Ascending aorta (tissue), 2 donors: ENCODE measurements around the gene CDH19. TPM values are rescaled to one million over a fixed set of nuclear protein-coding genes. Genes with fewer than 3 reads are reported as not detected.

Experiments used
- DNase-seq, 2 donors: peaks; one replicate each; pipeline ENCODE4 v3.0.0-alpha.2; 2019; ENCODE audit warnings: low spot score in 2 of 2
- H3K27ac ChIP-seq, 2 donors: fragments of 200-600 bp; sonication (generic); one replicate each; pipeline ENCODE4 v1.5.1; 2016 to 2017; ENCODE audit warnings: mild to moderate bottlenecking in 1 of 2
- H3K27me3 ChIP-seq: fragments of 200-600 bp; sonication (generic); one replicate; pipeline ENCODE4 v1.5.1; 2017
- H3K36me3 ChIP-seq, 2 donors: fragments of 200-600 bp; sonication (generic); one replicate each; pipeline ENCODE4 v1.5.1; 2016
- H3K4me1 ChIP-seq, 2 donors: fragments of 200-600 bp; sonication (generic); one replicate each; pipeline ENCODE4 v1.5.1; 2016 to 2017; ENCODE audit warnings: mild to moderate bottlenecking in 1 of 2
- H3K4me3 ChIP-seq, 2 donors: fragments of 200-600 bp; sonication (generic); one replicate each; pipeline ENCODE4 v1.5.1; 2016 to 2017; ENCODE audit warnings: mild to moderate bottlenecking in 1 of 2
- H3K9me3 ChIP-seq, 2 donors: fragments of 200-600 bp; sonication (generic); one replicate each; pipeline ENCODE4 v1.5.1; 2016
- CTCF ChIP-seq, 3 experiments: fragments of 200-600 bp in 2 of 3; fragments of 450-650 bp in 1 of 3; sonication (generic) in 2 of 3; IDR thresholded peaks; one replicate each; pipeline ENCODE4 v1.5.1; 2016 to 2019; ENCODE audit warnings: antibody characterized with exemption in 3 of 3, mild to moderate bottlenecking in 1 of 3, moderate library complexity in 1 of 3
- intact Hi-C: fragments of 100-400 bp; cut with DNase I; formaldehyde crosslinking; loops from one replicate; pipeline ENCODE4 v1.15.1; 2023
- total RNA-seq: library from RNA; depleted of rRNA; stranded (reverse); fragments of >200 nt; gene quantifications from one replicate; pipeline ENCODE4 v1.1.0, GENCODE V29; 2016

Gene CDH19
- total RNA-seq, 1 donor from 2014 or later: 0.21 TPM

- Histone ChIP-seq H3K36me3 (no peaks in the 10 kb centered on the region), H3K4me1 (no peaks in the 10 kb centered on the region), H3K9me3 (no peaks in the 10 kb centered on the region), H3K4me3 (no peak overlapping the region), H3K27ac (no peak overlapping the region), H3K27me3 (no peaks in the 10 kb centered on the region)
- no peak for DNase-seq
- TF ChIP-seq CTCF (IDR thresholded peaks at IDR 0.05): no peak
- intact Hi-C loops: no loop called here
Observed at GRCh38 chr18:66623821-66624220, 19.9 kb upstream of the CDH19 start.

DNA sequence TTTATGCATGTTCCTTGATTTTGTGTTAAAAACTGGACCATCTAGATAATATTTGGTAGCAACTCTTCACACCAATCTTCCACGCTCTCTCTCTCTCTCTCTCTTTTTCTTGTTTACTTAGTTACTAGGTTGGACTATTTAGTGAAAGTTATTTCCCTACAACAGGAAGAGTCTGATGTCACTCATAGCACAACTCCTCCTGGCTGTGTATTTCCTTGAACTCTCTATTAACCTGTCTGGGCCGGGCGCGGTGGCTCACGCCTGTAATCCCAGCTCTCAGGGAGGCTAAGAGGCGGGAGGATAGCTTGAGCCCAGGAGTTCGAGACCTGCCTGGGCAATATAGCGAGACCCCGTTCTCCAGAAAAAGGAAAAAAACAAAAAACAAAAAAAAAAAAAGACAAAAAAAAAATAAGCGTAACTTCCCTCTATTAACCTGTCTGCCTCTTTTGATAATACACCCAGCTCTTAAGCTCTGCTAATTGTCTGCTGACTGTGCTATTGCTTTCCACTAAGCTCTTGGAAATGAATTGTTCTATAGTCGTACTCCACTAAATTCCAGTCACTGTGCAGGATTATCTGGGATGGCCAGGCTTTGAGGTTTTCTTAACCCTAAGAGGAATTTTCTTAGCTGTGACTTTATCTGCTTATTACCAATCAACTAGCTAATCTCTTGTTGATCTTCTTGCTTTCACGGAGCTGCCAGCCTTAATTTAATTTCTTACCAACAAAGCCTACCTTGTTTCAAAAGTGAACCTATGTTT is 18.1 kb upstream of the CDH19 start:
- no peaks in the 10 kb centered on the region for H3K36me3 ChIP-seq
- H3K4me1 ChIP-seq: no peaks in the 10 kb centered on the region
- no peaks in the 10 kb centered on the region for H3K27me3 ChIP-seq
- no peak overlapping the region for H3K27ac ChIP-seq
- H3K4me3 ChIP-seq: no peak overlapping the region
- TF ChIP-seq CTCF (IDR thresholded peaks at IDR 0.05): no peak
- no peaks in the 10 kb centered on the region for H3K9me3 ChIP-seq
- DNase-seq: no peak
- intact Hi-C loops: no loop called here

- Histone ChIP-seq H3K36me3 (no peaks in the 10 kb centered on the region), H3K4me1 (no peaks in the 10 kb centered on the region), H3K27me3 (no peaks in the 10 kb centered on the region), H3K9me3 (no peaks in the 10 kb centered on the region), H3K4me3 (no peak overlapping the region), H3K27ac (no peak overlapping the region)
- no peak for TF ChIP-seq CTCF (IDR thresholded peaks at IDR 0.05)
- intact Hi-C loops: no loop called here
- DNase-seq: no peak
Observed at GRCh38 chr18:66616523-66616983, 12.7 kb upstream of the CDH19 start.

DNA sequence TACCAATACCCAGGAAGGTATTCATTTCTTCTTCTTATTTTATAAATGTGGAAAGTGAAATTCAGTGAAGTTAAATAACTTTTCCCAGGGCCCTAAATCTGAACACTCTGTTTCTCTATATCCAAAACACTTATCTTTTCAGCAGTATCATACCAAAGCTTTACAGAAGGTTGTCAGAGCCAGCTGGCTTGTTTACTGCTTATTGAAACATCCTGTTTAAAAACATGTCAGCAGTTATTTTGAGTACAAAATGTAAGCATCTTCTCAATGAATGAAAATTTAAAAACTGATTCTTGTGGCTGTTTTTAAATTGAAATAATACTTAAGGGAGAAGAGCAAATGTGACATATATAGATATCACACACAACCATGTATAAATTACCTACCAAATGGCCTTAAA is 11.3 kb upstream of the CDH19 start:
- H3K36me3 ChIP-seq: no peaks in the 10 kb centered on the region
- intact Hi-C loops: no loop called here
- H3K4me1 ChIP-seq: no peaks in the 10 kb centered on the region
- no peak overlapping the region for H3K4me3 ChIP-seq
- H3K27me3 ChIP-seq: no peaks in the 10 kb centered on the region
- no peak overlapping the region for H3K27ac ChIP-seq
- no peak for DNase-seq
- no peak for TF ChIP-seq CTCF (IDR thresholded peaks at IDR 0.05)
- no peaks in the 10 kb centered on the region for H3K9me3 ChIP-seq

DNA sequence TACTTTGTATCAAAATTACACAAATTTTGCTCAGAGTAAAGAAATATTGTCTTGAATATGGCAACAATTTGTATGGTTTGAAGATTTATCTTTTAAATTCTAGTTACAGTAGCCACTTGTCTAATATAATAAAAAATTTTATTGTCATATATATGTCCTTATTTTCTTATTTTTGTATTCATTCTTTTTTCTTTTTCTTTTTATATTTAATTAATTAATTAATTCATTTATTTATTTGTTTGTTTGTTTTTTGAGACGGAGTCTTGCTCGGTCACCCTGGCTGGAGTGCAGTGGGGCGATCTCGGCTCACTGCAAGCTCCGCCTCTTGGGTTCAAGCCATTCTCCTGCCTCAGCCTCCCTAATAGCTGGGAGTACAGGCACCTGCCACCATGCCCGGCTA is 3.7 kb upstream of the CDH19 start:
- Histone ChIP-seq H3K4me1 (no peaks in the 10 kb centered on the region), H3K27me3 (no peaks in the 10 kb centered on the region), H3K9me3 (no peaks in the 10 kb centered on the region), H3K36me3 (no peaks in the 10 kb centered on the region), H3K27ac (no peak overlapping the region), H3K4me3 (no peak overlapping the region)
- TF ChIP-seq CTCF (IDR thresholded peaks at IDR 0.05): no peak
- no peak for DNase-seq
- intact Hi-C loops: no loop called here
